B cell (primary cell): Measurements from ENCODE around the gene CAV2.

ENCODE experiments used
- CTCF ChIP-seq: fragments of 200-600 bp; IDR thresholded peaks from one replicate; pipeline ENCODE4 v1.8.0; 2022; ENCODE audit warnings: antibody characterized with exemption, mild to moderate bottlenecking
- EZH2 ChIP-seq: IDR thresholded peaks from 2 replicates; pipeline ENCODE4 v1.6.1; 2012; ENCODE audit warnings: borderline replicate concordance, low read depth, mild to moderate bottlenecking, moderate library complexity, low read length; ENCODE audit not compliant: insufficient read depth, poor library complexity, severe bottlenecking

DNA sequence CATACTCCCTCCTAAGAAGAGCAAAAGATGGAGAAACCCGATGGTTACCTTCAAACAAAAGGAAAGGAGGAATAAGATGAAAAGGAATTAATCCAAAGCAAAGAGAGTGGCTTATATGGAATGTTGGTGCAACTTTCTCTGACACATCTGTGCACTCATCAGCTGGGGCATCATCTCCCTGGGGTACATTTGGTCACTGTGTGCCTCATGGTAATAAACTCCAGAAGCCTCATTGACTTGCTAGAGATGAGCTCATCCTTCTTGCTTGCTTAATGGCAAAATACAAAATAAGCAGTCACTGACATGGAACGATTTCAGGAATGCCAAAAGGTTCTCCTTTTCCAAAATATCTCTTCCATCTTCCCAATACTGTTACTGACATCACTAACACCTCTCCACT, 47.8 kb downstream of the CAV2 start:
- TF ChIP-seq CTCF (no peak), EZH2 (no peak)
